K562 (cell line): ENCODE results near the gene FTSJ3. TPM values are rescaled to one million over a fixed set of nuclear protein-coding genes. Genes with fewer than 3 reads are reported as not detected.

ENCODE experiments used
- CBX5 ChIP-seq: IDR thresholded peaks from 2 replicates; pipeline ENCODE4 v1.6.1; 2014; ENCODE audit warnings: low read depth, borderline replicate concordance
- CBX8 ChIP-seq: fragments of 200-600 bp; sonication (generic); IDR thresholded peaks from 2 replicates; pipeline ENCODE4 v1.6.1; 2012; ENCODE audit warnings: borderline replicate concordance, mixed run types, low read depth, mild to moderate bottlenecking, moderate library complexity, mixed read lengths, low read length, control low read depth, inconsistent platforms; ENCODE audit not compliant: poor library complexity, severe bottlenecking; ENCODE audit errors: extremely low read depth
- EGR1 ChIP-seq: fragments of 450-650 bp; conservative IDR thresholded peaks from 2 replicates; pipeline ENCODE4 v1.6.1; 2017; ENCODE audit warnings: mild to moderate bottlenecking
- EHMT2 ChIP-seq: fragments of 450-650 bp; IDR thresholded peaks from 2 replicates; pipeline ENCODE4 v1.6.1; 2018; ENCODE audit warnings: antibody characterized with exemption
- ETS2 ChIP-seq: IDR thresholded peaks from 2 replicates; pipeline ENCODE4 v1.6.1; 2016; ENCODE audit warnings: borderline replicate concordance, missing genetic modification characterization, mild to moderate bottlenecking, moderate library complexity, missing compliant biosample characterization; ENCODE audit not compliant: poor library complexity, severe bottlenecking
- IRF2 ChIP-seq: sonication (generic); formaldehyde crosslinking; IDR thresholded peaks from 2 replicates; pipeline ENCODE4 v1.8.1; 2022; ENCODE audit warnings: mild to moderate bottlenecking, missing genetic modification reagents
- MYC ChIP-seq, 2 experiments: fragments of 250-450 bp in 1 of 2; sonication (Bioruptor Pico) in 1 of 2; IDR thresholded peaks; 2 replicates each; pipeline versions ENCODE4 v1.5.1 to v1.6.1; 2012 to 2021; ENCODE audit warnings: low read depth in 2 of 2, borderline replicate concordance in 1 of 2, improper control_type of control experiment in 1 of 2, low read length in 1 of 2, mild to moderate bottlenecking in 1 of 2, moderate library complexity in 1 of 2
- NR2C1 ChIP-seq, 2 experiments: fragments of 450-650 bp; IDR thresholded peaks; 2 replicates each; pipeline ENCODE4 v1.6.1; 2017; ENCODE audit warnings: mild to moderate bottlenecking in 2 of 2, antibody characterized with exemption in 1 of 2, inconsistent platforms in 1 of 2, missing compliant biosample characterization in 1 of 2, missing genetic modification characterization in 1 of 2
- RBM22 ChIP-seq: fragments of 200-400 bp; formaldehyde crosslinking; IDR thresholded peaks from 2 replicates; pipeline ENCODE4 v1.6.1; 2018; ENCODE audit warnings: low read length, low read depth; ENCODE audit not compliant: poor library complexity, severe bottlenecking
- SIRT6 ChIP-seq: IDR thresholded peaks from one replicate; pipeline ENCODE4 v1.6.1; 2012; ENCODE audit warnings: low read depth, mild to moderate bottlenecking, control low read depth, inconsistent platforms, low read length, moderate library complexity
- SREBF1 ChIP-seq: fragments of 150-350 bp; IDR thresholded peaks from 2 replicates; pipeline ENCODE4 v1.6.1; 2014; ENCODE audit warnings: antibody characterized with exemption, low read depth, low read length, borderline replicate concordance
- TAF15 ChIP-seq: fragments of 200-400 bp; formaldehyde crosslinking; IDR thresholded peaks from 2 replicates; pipeline ENCODE4 v1.6.1; 2017; ENCODE audit warnings: mild to moderate bottlenecking, low read depth, low read length, moderate library complexity
- TFAM ChIP-seq: fragments of 250-450 bp; sonication (Bioruptor Pico); conservative IDR thresholded peaks from 2 replicates; pipeline ENCODE4 v1.5.0; 2021; ENCODE audit warnings: mild to moderate bottlenecking, moderate library complexity
- TRIM28 ChIP-seq: fragments of 450-650 bp; IDR thresholded peaks from 2 replicates; pipeline ENCODE4 v1.6.1; 2017
- ZNF174 ChIP-seq: fragments of 250-450 bp; sonication (Bioruptor Pico); IDR thresholded peaks from 2 replicates; pipeline ENCODE4 v1.4.0; 2020; ENCODE audit warnings: mild to moderate bottlenecking
- ZNF408 ChIP-seq: fragments of 250-450 bp; sonication (Bioruptor Pico); IDR thresholded peaks from 2 replicates; pipeline ENCODE4 v1.4.0; 2020; ENCODE audit warnings: low read depth, mild to moderate bottlenecking, moderate library complexity
- ZNF561 ChIP-seq: fragments of 450-650 bp; formaldehyde crosslinking; conservative IDR thresholded peaks from 2 replicates; pipeline ENCODE4 v1.4.0; 2020; ENCODE audit warnings: mild to moderate bottlenecking, moderate library complexity
- ZNF584 ChIP-seq: fragments of 200-800 bp; sonication (Bioruptor generic); IDR thresholded peaks from 2 replicates; pipeline ENCODE4 v1.6.1; 2016; ENCODE audit warnings: low read depth, mild to moderate bottlenecking, missing genetic modification characterization, missing compliant biosample characterization
- polyA plus RNA-seq, 8 experiments: library from polyadenylated mRNA; depleted of rRNA in 4 of 8; stranded (reverse) in 5 of 8; unstranded in 3 of 8; fragments of >200 nt; fragmentation: Nextera tagmentation in 2 of 8; fragmentation: Illumina TruSeq in 1 of 8; extraction: Ambion mirVana in 2 of 8; extraction: Trizol in 1 of 8; gene quantifications; 2 replicates each; pipeline versions ENCODE4 v1.2.1 to v1.2.3, GENCODE V29; 2011 to 2014; ENCODE audit warnings: inconsistent platforms in 1 of 8, missing spikeins in 1 of 8
- total RNA-seq, 7 experiments: library from RNA; depleted of rRNA in 6 of 7; stranded (reverse); fragments of >200 nt in 6 of 7; fragmentation: Illumina TruSeq in 2 of 7; extraction: Trizol in 2 of 7; gene quantifications; 2 replicates each; pipeline versions ENCODE4 v1.2.1 to v1.2.3, GENCODE V29; 2011 to 2021; ENCODE audit warnings: low replicate concordance in 1 of 7
- TF ChIP-seq, protein P1 (sequence below): sonication (generic); formaldehyde crosslinking; IDR thresholded peaks from 2 replicates; pipeline ENCODE4 v1.8.0; 2022; ENCODE audit warnings: mild to moderate bottlenecking, low read depth, missing genetic modification reagents
- TF ChIP-seq, protein P2 (sequence below), 2 experiments: fragments of 200-800 bp in 1 of 2; sonication (Bioruptor generic) in 1 of 2; sonication (generic) in 1 of 2; formaldehyde crosslinking in 1 of 2; IDR thresholded peaks in 1 of 2; conservative IDR thresholded peaks in 1 of 2; 2 replicates each; pipeline versions ENCODE4 v1.5.0 to v1.6.1; 2016 to 2020; ENCODE audit warnings: missing compliant biosample characterization in 1 of 2, missing genetic modification characterization in 1 of 2, missing genetic modification reagents in 1 of 2

The FTSJ3 gene
- total and polyA plus RNA-seq, 9 of the 15 experiments (the other 6 are each of a cell fraction or from before 2014, with no cell fraction given), result 18.0 to 65.6 (median 52.4) TPM

DNA sequence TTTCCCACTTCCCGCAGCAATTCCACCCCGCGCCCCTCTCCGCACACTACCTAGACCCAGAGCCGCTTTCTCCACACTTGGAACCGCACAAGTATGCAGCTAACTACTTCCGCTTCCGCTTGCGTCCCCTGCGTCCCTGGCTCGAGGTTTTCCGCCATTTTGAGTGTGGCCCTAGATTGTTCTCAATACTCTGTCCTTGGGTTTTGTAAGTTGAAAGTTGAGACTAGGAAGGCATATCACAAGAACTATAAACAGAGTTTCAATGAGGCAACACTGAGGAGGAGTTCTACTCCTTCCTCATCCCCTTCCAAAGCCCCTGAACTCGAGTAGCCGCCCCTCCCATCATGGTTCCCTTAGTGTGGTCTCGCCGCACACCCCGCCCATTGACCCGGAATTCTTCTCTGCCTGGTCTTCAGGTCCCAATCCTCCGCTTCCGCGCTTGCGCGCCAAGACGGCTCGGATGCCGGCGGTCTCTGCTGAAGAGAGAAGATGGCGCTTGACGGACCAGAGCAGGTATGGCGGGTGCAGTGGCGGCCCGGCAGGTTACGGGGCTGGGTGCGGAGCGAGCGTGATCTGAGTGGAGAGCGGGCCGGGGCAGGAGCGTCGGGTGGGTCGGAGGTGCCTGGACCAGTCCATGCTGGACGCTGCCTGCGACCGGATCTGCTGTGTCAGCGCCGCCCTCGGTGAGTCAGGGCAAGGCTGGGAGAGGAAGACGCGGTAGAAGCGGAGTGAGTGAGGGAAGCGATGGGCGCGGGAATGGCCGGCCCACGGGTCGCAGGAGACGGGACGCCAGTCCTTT lies at the start of gene FTSJ3, which contains the start of gene PSMC5 (continued):
- TF ChIP-seq, protein P1, sequence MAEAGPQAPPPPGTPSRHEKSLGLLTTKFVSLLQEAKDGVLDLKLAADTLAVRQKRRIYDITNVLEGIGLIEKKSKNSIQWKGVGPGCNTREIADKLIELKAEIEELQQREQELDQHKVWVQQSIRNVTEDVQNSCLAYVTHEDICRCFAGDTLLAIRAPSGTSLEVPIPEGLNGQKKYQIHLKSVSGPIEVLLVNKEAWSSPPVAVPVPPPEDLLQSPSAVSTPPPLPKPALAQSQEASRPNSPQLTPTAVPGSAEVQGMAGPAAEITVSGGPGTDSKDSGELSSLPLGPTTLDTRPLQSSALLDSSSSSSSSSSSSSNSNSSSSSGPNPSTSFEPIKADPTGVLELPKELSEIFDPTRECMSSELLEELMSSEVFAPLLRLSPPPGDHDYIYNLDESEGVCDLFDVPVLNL (CRISPR knock-in tag), result no peak; the same call in 1 of the 2 replicates
- TF ChIP-seq ZNF561 (no peak), TRIM28 (no peak), ZNF584 (CRISPR knock-in tag) (no peak), TFAM (CRISPR knock-in tag) (no peak), EGR1 (peak; percentile 45; the same call in 1 of the 2 replicates), NR2C1 (IDR thresholded peaks at IDR 0.05) (peak; percentile 100), NR2C1 (tag; IDR thresholded peaks at IDR 0.05) (peak; percentile 100), ZNF174 (CRISPR knock-in tag) (no peak), EHMT2 (no peak), IRF2 (CRISPR knock-in tag) (no peak), ETS2 (no peak), CBX8 (no peak), TAF15 (no peak), ZNF408 (CRISPR knock-in tag) (no peak), CBX5 (no peak), RBM22 (peak; percentile 71), SIRT6 (no peak), SREBF1 (no peak), MYC (IDR thresholded peaks at IDR 0.05; ENCODE audit: low read depth, low read length) (peak; percentile 62), MYC (CRISPR knock-in tag; IDR thresholded peaks at IDR 0.05; ENCODE audit: borderline replicate concordance, low read depth) (peak; percentile 84; the same call in 1 of the 2 replicates)
- TF ChIP-seq, protein P2, sequence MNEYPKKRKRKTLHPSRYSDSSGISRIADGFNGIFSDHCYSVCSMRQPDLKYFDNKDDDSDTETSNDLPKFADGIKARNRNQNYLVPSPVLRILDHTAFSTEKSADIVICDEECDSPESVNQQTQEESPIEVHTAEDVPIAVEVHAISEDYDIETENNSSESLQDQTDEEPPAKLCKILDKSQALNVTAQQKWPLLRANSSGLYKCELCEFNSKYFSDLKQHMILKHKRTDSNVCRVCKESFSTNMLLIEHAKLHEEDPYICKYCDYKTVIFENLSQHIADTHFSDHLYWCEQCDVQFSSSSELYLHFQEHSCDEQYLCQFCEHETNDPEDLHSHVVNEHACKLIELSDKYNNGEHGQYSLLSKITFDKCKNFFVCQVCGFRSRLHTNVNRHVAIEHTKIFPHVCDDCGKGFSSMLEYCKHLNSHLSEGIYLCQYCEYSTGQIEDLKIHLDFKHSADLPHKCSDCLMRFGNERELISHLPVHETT (CRISPR knock-in tag; conservative IDR thresholded peaks at IDR 0.05 in 1 of 2, IDR thresholded peaks at IDR 0.05 in 1 of 2), result 0 out of 4 replicates have a peak, but pooled peaks of 1 of the 2 experiments have one; percentile 58
